Right atrium auricular region (tissue), 2 donors: ENCODE data around the gene DPRX. TPM values are rescaled to one million over a fixed set of nuclear protein-coding genes. Genes with fewer than 3 reads are reported as not detected.

Experiments
- DNase-seq: peaks from one replicate; pipeline ENCODE4 v3.0.0-alpha.2; 2019; ENCODE audit warnings: low spot score
- H3K27ac ChIP-seq, 2 donors: fragments of 200-600 bp; sonication (generic); 1 replicate in 1 of 2; 2 replicates in 1 of 2; pipeline ENCODE4 v1.5.1; 2016 to 2019
- H3K27me3 ChIP-seq, 2 donors: fragments of 200-600 bp; sonication (generic); one replicate each; pipeline versions ENCODE4 v1.5.1 to v1.6.0; 2017 to 2019
- H3K36me3 ChIP-seq: fragments of 200-600 bp; sonication (generic); one replicate; pipeline ENCODE4 v1.5.1; 2016
- H3K4me1 ChIP-seq, 2 donors: fragments of 200-600 bp; sonication (generic); one replicate each; pipeline versions ENCODE4 v1.5.1 to v1.6.0; 2017 to 2019
- H3K4me3 ChIP-seq, 2 donors: fragments of 200-600 bp; sonication (generic); 1 replicate in 1 of 2; 2 replicates in 1 of 2; pipeline ENCODE4 v1.5.1; 2017 to 2019; ENCODE audit warnings: mild to moderate bottlenecking in 1 of 2, moderate library complexity in 1 of 2
- H3K9me3 ChIP-seq, 2 donors: fragments of 200-600 bp; sonication (generic); one replicate each; pipeline ENCODE4 v1.5.1; 2019
- CTCF ChIP-seq, 2 donors: fragments of 200-600 bp; sonication (generic); IDR thresholded peaks; one replicate each; pipeline ENCODE4 v1.5.1; 2019; ENCODE audit warnings: antibody characterized with exemption in 2 of 2
- total RNA-seq, 2 donors: library from RNA; depleted of rRNA; stranded (reverse); fragments of >200 nt; gene quantifications; one replicate each; pipeline ENCODE4 v1.1.0, GENCODE V29; 2016

Gene DPRX
- total RNA-seq, 2 donors from 2014 or later = not detected

DNA sequence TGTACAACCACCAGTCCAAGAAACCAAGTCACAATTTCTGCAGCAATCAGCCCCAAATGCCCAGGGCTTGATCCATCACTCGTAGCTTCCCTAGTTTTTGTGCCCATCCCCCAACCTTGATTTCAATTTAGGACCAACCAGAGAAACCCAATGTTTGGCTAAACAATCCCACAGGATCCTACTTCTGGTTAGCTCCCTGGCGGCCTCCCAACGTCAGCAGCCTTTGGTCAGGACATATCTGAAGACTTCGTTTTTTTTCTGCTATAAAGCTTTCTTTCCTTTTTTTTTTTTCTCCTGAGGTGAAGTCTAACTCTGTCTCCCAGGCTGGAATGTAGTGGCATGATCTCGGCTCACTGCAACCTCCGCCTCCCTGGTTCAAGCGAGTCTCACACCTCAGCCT is 7.7 kb downstream of the DPRX start:
- no peak overlapping the region for H3K27ac ChIP-seq
- H3K27me3 ChIP-seq = no peaks in the 10 kb centered on the region
- DNase-seq = no peak
- no peak for TF ChIP-seq CTCF (IDR thresholded peaks at IDR 0.05)
- no peaks in the 10 kb centered on the region for H3K4me1 ChIP-seq
- H3K36me3 ChIP-seq = no peaks in the 10 kb centered on the region
- H3K4me3 ChIP-seq = no peak overlapping the region
- no peaks in the 10 kb centered on the region for H3K9me3 ChIP-seq

DNA sequence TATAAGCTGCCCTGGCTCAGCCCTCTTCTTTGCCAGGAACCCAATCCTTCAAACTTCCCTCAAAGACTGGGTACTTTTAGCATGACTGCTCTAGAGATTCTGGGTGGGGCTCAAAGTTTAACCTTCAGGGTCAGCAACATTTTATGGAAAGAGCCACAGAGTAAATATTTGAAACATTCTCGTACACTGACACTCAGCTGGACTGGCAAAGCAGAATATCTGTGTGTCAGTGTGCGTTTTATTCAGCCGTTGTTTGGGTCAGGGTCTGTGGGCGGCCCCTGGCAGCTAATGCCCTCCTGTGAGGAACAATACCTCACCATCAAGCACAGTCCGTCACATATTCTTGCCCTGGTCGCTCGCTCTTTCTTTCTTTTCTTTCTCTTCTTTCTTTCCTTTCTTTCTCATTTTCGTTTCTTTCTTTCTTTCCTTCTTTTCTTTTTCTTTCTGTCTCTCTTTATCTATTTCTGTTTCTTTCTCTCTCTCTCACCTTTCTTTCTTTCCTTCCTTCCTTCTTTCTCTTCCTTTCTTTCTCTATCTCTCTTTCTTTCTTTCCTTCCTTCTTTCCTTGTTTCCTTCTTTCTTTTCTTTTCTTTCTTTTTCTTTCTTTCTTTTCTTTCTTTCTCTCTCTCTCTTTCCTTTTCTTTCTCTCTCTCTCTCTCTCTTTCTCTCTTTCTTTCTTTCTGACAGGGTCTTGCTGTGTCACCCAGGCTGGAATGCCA is 10.7 kb downstream of the DPRX start:
- no peak for TF ChIP-seq CTCF (IDR thresholded peaks at IDR 0.05)
- Histone ChIP-seq H3K4me1 (no peaks in the 10 kb centered on the region), H3K9me3 (no peaks in the 10 kb centered on the region), H3K36me3 (no peaks in the 10 kb centered on the region), H3K4me3 (no peak overlapping the region), H3K27me3 (no peaks in the 10 kb centered on the region), H3K27ac (no peak overlapping the region)
- DNase-seq = no peak

- peaks cover 0 to 3% of the 10 kb centered on the region in 2 donors for H3K9me3 ChIP-seq
- no peak overlapping the region for H3K4me3 ChIP-seq
- no peak for TF ChIP-seq CTCF (IDR thresholded peaks at IDR 0.05)
- no peaks in the 10 kb centered on the region for H3K4me1 ChIP-seq
- no peak overlapping the region for H3K27ac ChIP-seq
- no peaks in the 10 kb centered on the region for H3K36me3 ChIP-seq
- no peaks in the 10 kb centered on the region for H3K27me3 ChIP-seq
- no peak for DNase-seq
These were observed 12.4 kb downstream of the DPRX start for GRCh38 chr19:53644061-53644816.

GRCh38 chr19:53646144-53646543 is 14.3 kb downstream of the DPRX start:
- H3K4me1 ChIP-seq = no peaks in the 10 kb centered on the region
- H3K36me3 ChIP-seq = no peaks in the 10 kb centered on the region
- DNase-seq = no peak
- H3K27me3 ChIP-seq = no peaks in the 10 kb centered on the region
- H3K27ac ChIP-seq = no peak overlapping the region
- TF ChIP-seq CTCF (IDR thresholded peaks at IDR 0.05) = no peak
- peaks cover 0 to 10% of the 10 kb centered on the region in 2 donors for H3K9me3 ChIP-seq
- H3K4me3 ChIP-seq = no peak overlapping the region

DNA sequence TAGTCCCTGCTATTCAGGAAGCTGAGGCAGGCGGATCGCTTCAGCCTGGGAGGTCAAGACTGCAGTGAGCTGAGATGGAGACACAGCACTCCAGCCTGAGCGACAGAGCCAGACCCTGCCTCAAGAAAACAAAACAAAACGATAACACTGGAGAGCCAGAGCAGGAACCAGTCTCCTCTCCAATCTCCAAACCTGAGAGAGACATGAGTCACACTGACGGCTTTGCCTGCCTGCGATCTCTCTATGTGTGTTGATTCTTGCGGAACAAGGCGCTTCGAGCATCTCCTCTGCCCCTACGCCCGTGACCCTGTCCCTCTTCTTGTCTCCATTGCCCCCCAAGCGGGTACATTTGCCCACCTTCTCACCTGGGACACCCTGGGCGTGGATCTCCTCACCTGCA is 15.6 kb downstream of the DPRX start:
- no peak for TF ChIP-seq CTCF (IDR thresholded peaks at IDR 0.05)
- Histone ChIP-seq H3K4me3 (no peak overlapping the region), H3K27ac (no peak overlapping the region), H3K4me1 (no peaks in the 10 kb centered on the region), H3K27me3 (no peaks in the 10 kb centered on the region), H3K9me3 (peaks cover 0 to 10% of the 10 kb centered on the region in 2 donors), H3K36me3 (no peaks in the 10 kb centered on the region)
- DNase-seq = no peak
